Neural crest cell (in vitro differentiated cells): ENCODE data around the gene GALT. TPM values are rescaled to one million over a fixed set of nuclear protein-coding genes. Genes with fewer than 3 reads are reported as not detected.

Experiments
- DNase-seq: peaks from one replicate; pipeline ENCODE4 v3.0.0; 2021; ENCODE audit warnings: low read depth, mixed read lengths, low spot score
- H3K27ac Mint-ChIP-seq: one replicate; pipeline ENCODE4 v1.8.0; 2021; ENCODE audit warnings: mild to moderate bottlenecking, mixed read lengths; ENCODE audit not compliant: unreplicated experiment
- H3K27me3 Mint-ChIP-seq: 2 replicates; pipeline ENCODE4 v1.8.0; 2021; ENCODE audit warnings: low read depth, mild to moderate bottlenecking, mixed read lengths
- H3K36me3 Mint-ChIP-seq: 2 replicates; pipeline ENCODE4 v1.8.0; 2021; ENCODE audit warnings: low read depth, mild to moderate bottlenecking, mixed read lengths
- H3K4me1 Mint-ChIP-seq: 2 replicates; pipeline ENCODE4 v1.8.0; 2021; ENCODE audit warnings: mixed read lengths
- H3K4me3 Mint-ChIP-seq: one replicate; pipeline ENCODE4 v1.8.0; 2021; ENCODE audit warnings: mild to moderate bottlenecking, mixed read lengths
- H3K9me3 Mint-ChIP-seq: 2 replicates; pipeline ENCODE4 v1.8.0; 2021; ENCODE audit warnings: mixed read lengths
- CTCF ChIP-seq: fragments of 200-600 bp; sonication (generic); conservative IDR thresholded peaks from 2 replicates; pipeline ENCODE4 v1.5.0; 2021; ENCODE audit warnings: antibody characterized with exemption, mild to moderate bottlenecking
- total RNA-seq: library from RNA; stranded (reverse); gene quantifications from 2 replicates; pipeline ENCODE4 v1.2.1, GENCODE V29; 2021

Gene GALT
- total RNA-seq, 1 donor from 2014 or later = 51.8 TPM

GRCh38 chr9:34606190-34606589, 40.3 kb upstream of the GALT start:
- TF ChIP-seq CTCF = no peak
- Mint-ChIP-seq H3K36me3 (no peaks in the 10 kb centered on the region), H3K27me3 (peaks cover 9% of the 10 kb centered on the region), H3K27ac (no peak overlapping the region), H3K9me3 (no peaks in the 10 kb centered on the region), H3K4me3 (no peak overlapping the region), H3K4me1 (peaks cover 15% of the 10 kb centered on the region)
- no peak for DNase-seq

GRCh38 chr9:34606905-34607304, 39.6 kb upstream of the GALT start:
- Mint-ChIP-seq H3K9me3 (no peaks in the 10 kb centered on the region), H3K27ac (no peak overlapping the region), H3K4me3 (no peak overlapping the region), H3K27me3 (peaks cover 9% of the 10 kb centered on the region), H3K36me3 (no peaks in the 10 kb centered on the region), H3K4me1 (peaks cover 15% of the 10 kb centered on the region)
- no peak for DNase-seq
- no peak for TF ChIP-seq CTCF

- H3K27ac Mint-ChIP-seq = no peak overlapping the region
Measured at GRCh38 chr9:34607331-34607730, 39.1 kb upstream of the GALT start.

GRCh38 chr9:34610434-34611206, 35.9 kb upstream of the GALT start:
- no peaks in the 10 kb centered on the region for H3K9me3 Mint-ChIP-seq
- H3K27me3 Mint-ChIP-seq = no peaks in the 10 kb centered on the region
- H3K27ac Mint-ChIP-seq = no peak overlapping the region
- peaks cover 27% of the 10 kb centered on the region for H3K4me1 Mint-ChIP-seq
- H3K4me3 Mint-ChIP-seq = peak overlapping the region; percentile 94
- no peak for TF ChIP-seq CTCF
- no peak for DNase-seq
- no peaks in the 10 kb centered on the region for H3K36me3 Mint-ChIP-seq

More at GRCh38 chr9:34607331-34607730, 39.1 kb upstream of the GALT start:
- H3K27me3 Mint-ChIP-seq = peaks cover 9% of the 10 kb centered on the region
- H3K9me3 Mint-ChIP-seq = no peaks in the 10 kb centered on the region
- no peaks in the 10 kb centered on the region for H3K36me3 Mint-ChIP-seq
- DNase-seq = no peak
- TF ChIP-seq CTCF = no peak
- H3K4me3 Mint-ChIP-seq = no peak overlapping the region
- H3K4me1 Mint-ChIP-seq = peaks cover 18% of the 10 kb centered on the region

GRCh38 chr9:34611251-34611810, 35.1 kb upstream of the GALT start:
- H3K27ac Mint-ChIP-seq = peak overlapping the region; percentile 96
- DNase-seq = no peak
- peak overlapping the region; percentile 94 for H3K4me3 Mint-ChIP-seq
- no peaks in the 10 kb centered on the region for H3K9me3 Mint-ChIP-seq
- H3K36me3 Mint-ChIP-seq = no peaks in the 10 kb centered on the region
- peaks cover 27% of the 10 kb centered on the region for H3K4me1 Mint-ChIP-seq
- TF ChIP-seq CTCF = no peak
- H3K27me3 Mint-ChIP-seq = no peaks in the 10 kb centered on the region
